Vagina (tissue), 2 donors: ENCODE results near the gene PLCB2. TPM values are rescaled to one million over a fixed set of nuclear protein-coding genes. Genes with fewer than 3 reads are reported as not detected.
A peak's percentile ranks its signal among the peaks of the same experiment; 100 is the strongest.

ENCODE experiments used
- DNase-seq, 2 donors: peaks; one replicate each; pipeline ENCODE4 v3.0.0-alpha.2; 2017; ENCODE audit errors: extremely low spot score in 2 of 2
- H3K27ac ChIP-seq: fragments of 200-600 bp; sonication (generic); one replicate; pipeline ENCODE4 v1.5.1; 2019
- H3K27me3 ChIP-seq: fragments of 200-600 bp; sonication (generic); one replicate; pipeline ENCODE4 v1.5.1; 2019
- H3K36me3 ChIP-seq, 2 donors: fragments of 200-600 bp; sonication (generic); one replicate each; pipeline ENCODE4 v1.5.1; 2017 to 2019
- H3K4me1 ChIP-seq: fragments of 200-600 bp; sonication (generic); one replicate; pipeline ENCODE4 v1.5.1; 2019
- H3K4me3 ChIP-seq, 2 donors: fragments of 200-600 bp; sonication (generic); 1 replicate in 1 of 2; 2 replicates in 1 of 2; pipeline ENCODE4 v1.5.1; 2016 to 2019
- H3K9me3 ChIP-seq: fragments of 200-600 bp; sonication (generic); one replicate; pipeline ENCODE4 v1.5.1; 2019
- POLR2A ChIP-seq, 2 donors: fragments of 450-650 bp; IDR thresholded peaks; one replicate each; pipeline ENCODE4 v1.6.1; 2017; ENCODE audit warnings: antibody characterized with exemption in 2 of 2, mild to moderate bottlenecking in 2 of 2, moderate library complexity in 2 of 2
- POLR2AphosphoS5 ChIP-seq, 2 donors: sonication (generic); formaldehyde crosslinking; IDR thresholded peaks; one replicate each; pipeline ENCODE4 v1.9.0; 2017; ENCODE audit warnings: antibody characterized with exemption in 2 of 2, mild to moderate bottlenecking in 2 of 2, low read depth in 1 of 2; ENCODE audit not compliant: insufficient read depth in 1 of 2
- intact Hi-C: fragments of 100-400 bp; cut with DNase I; formaldehyde crosslinking; loops from one replicate; pipeline ENCODE4 v1.15.1; 2023
- total RNA-seq: library from RNA; depleted of rRNA; stranded (reverse); fragments of >200 nt; gene quantifications from one replicate; pipeline ENCODE4 v1.2.3, GENCODE V29; 2016
- TF ChIP-seq, protein P1 (sequence below), 3 experiments: fragments of 450-650 bp in 2 of 3; fragments of 200-600 bp in 1 of 3; sonication (generic) in 1 of 3; IDR thresholded peaks; one replicate each; pipeline ENCODE4 v1.5.1; 2017 to 2019; ENCODE audit warnings: antibody characterized with exemption in 3 of 3, mild to moderate bottlenecking in 2 of 3, moderate library complexity in 2 of 3

PLCB2 gene
- total RNA-seq, 1 donor from 2014 or later: 14.0 TPM

GRCh38 chr15:40330368-40330836 lies 22.7 kb upstream of the PLCB2 start:
- intact Hi-C loops: no loop called here
- peak in 1 of 2 donors; percentile 35 for TF ChIP-seq POLR2AphosphoS5 (IDR thresholded peaks at IDR 0.05; ENCODE audit: insufficient read depth in 1 of 2, low read depth in 1 of 2)
- TF ChIP-seq, protein P1, sequence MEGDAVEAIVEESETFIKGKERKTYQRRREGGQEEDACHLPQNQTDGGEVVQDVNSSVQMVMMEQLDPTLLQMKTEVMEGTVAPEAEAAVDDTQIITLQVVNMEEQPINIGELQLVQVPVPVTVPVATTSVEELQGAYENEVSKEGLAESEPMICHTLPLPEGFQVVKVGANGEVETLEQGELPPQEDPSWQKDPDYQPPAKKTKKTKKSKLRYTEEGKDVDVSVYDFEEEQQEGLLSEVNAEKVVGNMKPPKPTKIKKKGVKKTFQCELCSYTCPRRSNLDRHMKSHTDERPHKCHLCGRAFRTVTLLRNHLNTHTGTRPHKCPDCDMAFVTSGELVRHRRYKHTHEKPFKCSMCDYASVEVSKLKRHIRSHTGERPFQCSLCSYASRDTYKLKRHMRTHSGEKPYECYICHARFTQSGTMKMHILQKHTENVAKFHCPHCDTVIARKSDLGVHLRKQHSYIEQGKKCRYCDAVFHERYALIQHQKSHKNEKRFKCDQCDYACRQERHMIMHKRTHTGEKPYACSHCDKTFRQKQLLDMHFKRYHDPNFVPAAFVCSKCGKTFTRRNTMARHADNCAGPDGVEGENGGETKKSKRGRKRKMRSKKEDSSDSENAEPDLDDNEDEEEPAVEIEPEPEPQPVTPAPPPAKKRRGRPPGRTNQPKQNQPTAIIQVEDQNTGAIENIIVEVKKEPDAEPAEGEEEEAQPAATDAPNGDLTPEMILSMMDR (IDR thresholded peaks at IDR 0.05): no peak
- H3K36me3 ChIP-seq: no peaks in the 10 kb centered on the region
- no peak overlapping the region for H3K27ac ChIP-seq
- H3K9me3 ChIP-seq: no peaks in the 10 kb centered on the region
- H3K4me1 ChIP-seq: peaks cover 39% of the 10 kb centered on the region
- H3K4me3 ChIP-seq: no peak overlapping the region
- no peaks in the 10 kb centered on the region for H3K27me3 ChIP-seq
- no peak for DNase-seq

- no peaks in the 10 kb centered on the region for H3K9me3 ChIP-seq
- no peak overlapping the region for H3K4me3 ChIP-seq
- no peaks in the 10 kb centered on the region for H3K36me3 ChIP-seq
- DNase-seq: no peak
- H3K27me3 ChIP-seq: no peaks in the 10 kb centered on the region
- H3K27ac ChIP-seq: no peak overlapping the region
- no peak for TF ChIP-seq POLR2A (IDR thresholded peaks at IDR 0.05)
- TF ChIP-seq, protein P1 (IDR thresholded peaks at IDR 0.05): no peak
- no peak for TF ChIP-seq POLR2AphosphoS5 (IDR thresholded peaks at IDR 0.05; ENCODE audit: insufficient read depth in 1 of 2, low read depth in 1 of 2)
- peaks cover 39% of the 10 kb centered on the region for H3K4me1 ChIP-seq
- intact Hi-C loops: no loop called here
These were observed 22.1 kb upstream of the PLCB2 start for GRCh38 chr15:40329804-40330203.

GRCh38 chr15:40328751-40329150 lies 21.0 kb upstream of the PLCB2 start:
- no peaks in the 10 kb centered on the region for H3K36me3 ChIP-seq
- no peaks in the 10 kb centered on the region for H3K9me3 ChIP-seq
- H3K27ac ChIP-seq: no peak overlapping the region
- no peaks in the 10 kb centered on the region for H3K27me3 ChIP-seq
- no peak overlapping the region for H3K4me3 ChIP-seq
- intact Hi-C loops: no loop called here
- peaks cover 34% of the 10 kb centered on the region for H3K4me1 ChIP-seq
- TF ChIP-seq POLR2A (IDR thresholded peaks at IDR 0.05) (no peak), POLR2AphosphoS5 (IDR thresholded peaks at IDR 0.05; ENCODE audit: insufficient read depth in 1 of 2, low read depth in 1 of 2) (no peak)
- TF ChIP-seq, protein P1 (IDR thresholded peaks at IDR 0.05): no peak
- DNase-seq: no peak

GRCh38 chr15:40328176-40328575 lies 20.4 kb upstream of the PLCB2 start:
- Histone ChIP-seq H3K4me3 (no peak overlapping the region), H3K9me3 (no peaks in the 10 kb centered on the region), H3K36me3 (no peaks in the 10 kb centered on the region), H3K27me3 (no peaks in the 10 kb centered on the region), H3K27ac (no peak overlapping the region), H3K4me1 (peaks cover 31% of the 10 kb centered on the region)
- no peak for DNase-seq
- intact Hi-C loops: no loop called here
- TF ChIP-seq POLR2A (IDR thresholded peaks at IDR 0.05): no peak
- no peak for TF ChIP-seq POLR2AphosphoS5 (IDR thresholded peaks at IDR 0.05; ENCODE audit: insufficient read depth in 1 of 2, low read depth in 1 of 2)
- TF ChIP-seq, protein P1 (IDR thresholded peaks at IDR 0.05): no peak

DNA sequence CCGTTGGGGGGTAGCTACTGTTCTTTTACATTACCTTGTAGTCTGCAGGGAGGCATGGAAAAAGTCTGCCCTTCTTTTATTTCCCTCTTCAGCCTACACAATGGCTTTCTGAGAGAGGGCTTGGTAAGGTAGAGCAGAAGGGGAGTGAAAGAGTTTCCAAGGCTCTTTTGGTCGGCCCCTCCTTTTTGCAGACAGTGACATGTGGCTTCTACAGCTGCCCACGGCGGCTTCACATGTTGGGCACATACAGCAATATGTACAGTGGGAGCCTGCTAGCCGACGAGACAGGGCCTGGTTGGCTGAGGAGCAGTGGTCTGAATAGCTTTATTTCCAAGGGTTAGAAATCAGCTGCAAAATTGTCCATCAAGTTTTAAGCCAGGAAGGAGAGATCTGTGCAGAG lies 19.7 kb upstream of the PLCB2 start:
- TF ChIP-seq, protein P1 (IDR thresholded peaks at IDR 0.05): no peak
- TF ChIP-seq POLR2A (IDR thresholded peaks at IDR 0.05) (no peak), POLR2AphosphoS5 (IDR thresholded peaks at IDR 0.05; ENCODE audit: insufficient read depth in 1 of 2, low read depth in 1 of 2) (no peak)
- DNase-seq: no peak
- Histone ChIP-seq H3K4me3 (no peak overlapping the region), H3K27me3 (no peaks in the 10 kb centered on the region), H3K36me3 (no peaks in the 10 kb centered on the region), H3K27ac (no peak overlapping the region), H3K4me1 (peaks cover 39% of the 10 kb centered on the region), H3K9me3 (no peaks in the 10 kb centered on the region)
- intact Hi-C loops: no loop called here
